Omental fat pad (tissue), 4 donors: ENCODE measurements around the gene MAVS. TPM values are rescaled to one million over a fixed set of nuclear protein-coding genes. Genes with fewer than 3 reads are reported as not detected.

Experiments used
- ATAC-seq: fragments of 150-250 bp; one replicate; pipeline ENCODE4 v1.9.1; 2016; ENCODE audit warnings: mild to moderate bottlenecking, moderate library complexity; ENCODE audit not compliant: low FRiP score
- DNase-seq: peaks from one replicate; pipeline ENCODE4 v3.0.0-alpha.2; 2019; ENCODE audit warnings: low spot score
- CTCF ChIP-seq, 3 donors: fragments of 450-650 bp; IDR thresholded peaks; one replicate each; pipeline ENCODE4 v1.5.1; 2016 to 2017; ENCODE audit warnings: antibody characterized with exemption in 3 of 3, mild to moderate bottlenecking in 3 of 3, moderate library complexity in 2 of 3
- total RNA-seq, 4 donors: library from RNA; depleted of rRNA; stranded (reverse); fragments of >200 nt; gene quantifications; one replicate each; pipeline ENCODE4 v1.1.0, GENCODE V29; 2016

The MAVS gene
- total RNA-seq, 4 donors from 2014 or later, result 21.8 to 37.8 (median 29.7) TPM

GRCh38 chr20:3800878-3801260, 45.8 kb upstream of the MAVS start:
- no peak for ATAC-seq

GRCh38 chr20:3801299-3801698, 45.3 kb upstream of the MAVS start:
- DNase-seq, result no peak
- no peak for TF ChIP-seq CTCF (IDR thresholded peaks at IDR 0.05)
- no peak for ATAC-seq

More at GRCh38 chr20:3800878-3801260, 45.8 kb upstream of the MAVS start:
- DNase-seq, result no peak
- TF ChIP-seq CTCF (IDR thresholded peaks at IDR 0.05), result no peak

GRCh38 chr20:3801846-3802245, 44.8 kb upstream of the MAVS start:
- ATAC-seq, result no peak
- TF ChIP-seq CTCF (IDR thresholded peaks at IDR 0.05), result no peak
- DNase-seq, result no peak

- no peak for DNase-seq
- no peak for ATAC-seq
- TF ChIP-seq CTCF (IDR thresholded peaks at IDR 0.05), result no peak
Observed at GRCh38 chr20:3802524-3803239, 44.0 kb upstream of the MAVS start.

GRCh38 chr20:3803289-3803688, 43.3 kb upstream of the MAVS start:
- TF ChIP-seq CTCF (IDR thresholded peaks at IDR 0.05), result no peak
- ATAC-seq (no peak), DNase-seq (no peak)

- no peak for ATAC-seq
- no peak for TF ChIP-seq CTCF (IDR thresholded peaks at IDR 0.05)
Observed at GRCh38 chr20:3803854-3804253, 42.8 kb upstream of the MAVS start.

GRCh38 chr20:3804254-3804751, 42.3 kb upstream of the MAVS start:
- DNase-seq, result no peak
- TF ChIP-seq CTCF (IDR thresholded peaks at IDR 0.05), result no peak
- ATAC-seq, result no peak

More at GRCh38 chr20:3803854-3804253, 42.8 kb upstream of the MAVS start:
- no peak for DNase-seq
